OCI-LY1 (cell line): ENCODE results near the gene FTO.

Source experiments
- H2AFZ ChIP-seq: fragments of 200-600 bp; sonication (generic), shearing (Covaris generic); 2 replicates; pipeline ENCODE4 v1.6.0; 2014; ENCODE audit warnings: antibody characterized with exemption, mild to moderate bottlenecking, low read length
- H3F3A ChIP-seq: fragments of 200-600 bp; sonication (generic), shearing (Covaris generic); 2 replicates; pipeline ENCODE4 v1.6.0; 2014; ENCODE audit warnings: mild to moderate bottlenecking, antibody characterized with exemption, low read length, moderate library complexity; ENCODE audit not compliant: insufficient read depth
- H3K27ac ChIP-seq: fragments of 200-600 bp; sonication (generic); 2 replicates; pipeline ENCODE4 v1.5.1; 2014; ENCODE audit warnings: low read length, mixed run types, mild to moderate bottlenecking, low read depth; ENCODE audit not compliant: poor library complexity, severe bottlenecking
- H3K27me3 ChIP-seq: fragments of 200-600 bp; sonication (generic); 2 replicates; pipeline ENCODE4 v1.6.0; 2014; ENCODE audit warnings: antibody characterized with exemption, mild to moderate bottlenecking, low read length, moderate library complexity; ENCODE audit not compliant: insufficient read depth
- H3K36me3 ChIP-seq: fragments of 200-600 bp; sonication (generic); 2 replicates; pipeline ENCODE4 v1.6.1; 2014; ENCODE audit warnings: mild to moderate bottlenecking, antibody characterized with exemption, low read length, moderate library complexity, mixed read lengths; ENCODE audit not compliant: insufficient read depth
- H3K4me1 ChIP-seq: fragments of 200-600 bp; sonication (generic); 2 replicates; pipeline ENCODE4 v1.5.1; 2014; ENCODE audit warnings: mild to moderate bottlenecking, low read length, moderate library complexity; ENCODE audit not compliant: insufficient read depth, severe bottlenecking
- H3K4me2 ChIP-seq: fragments of 200-600 bp; sonication (generic), shearing (Covaris generic); 2 replicates; pipeline ENCODE4 v1.6.1; 2014; ENCODE audit warnings: low read length
- H3K4me3 ChIP-seq: fragments of 200-600 bp; sonication (generic); 2 replicates; pipeline ENCODE4 v1.5.1; 2014; ENCODE audit warnings: low read length, low read depth, mild to moderate bottlenecking, mixed read lengths; ENCODE audit not compliant: poor library complexity, severe bottlenecking
- H3K79me2 ChIP-seq: fragments of 200-600 bp; shearing (Covaris generic); 2 replicates; pipeline ENCODE4 v1.6.1; 2016; ENCODE audit warnings: mixed run types, low read length, mixed read lengths; ENCODE audit not compliant: insufficient read depth
- H3K9ac ChIP-seq: fragments of 200-600 bp; sonication (generic), shearing (Covaris generic); 2 replicates; pipeline ENCODE4 v1.6.1; 2014; ENCODE audit warnings: mild to moderate bottlenecking, low read length, mixed read lengths
- H3K9me2 ChIP-seq: fragments of 200-600 bp; sonication (generic), shearing (Covaris generic); 2 replicates; pipeline ENCODE4 v1.6.1; 2014; ENCODE audit warnings: low read depth, mild to moderate bottlenecking, low read length, mixed read lengths
- H3K9me3 ChIP-seq: fragments of 200-600 bp; shearing (Covaris generic); 2 replicates; pipeline ENCODE4 v1.6.1; 2014; ENCODE audit warnings: low read length, mixed read lengths
- H4K20me1 ChIP-seq: fragments of 200-600 bp; sonication (generic), shearing (Covaris generic); 2 replicates; pipeline ENCODE4 v1.6.0; 2016; ENCODE audit warnings: mild to moderate bottlenecking, low read length; ENCODE audit not compliant: insufficient read depth
- CTCF ChIP-seq: fragments of 200-600 bp; sonication (generic), shearing (Covaris generic); IDR thresholded peaks from 2 replicates; pipeline ENCODE4 v1.5.1; 2017; ENCODE audit warnings: mild to moderate bottlenecking, antibody characterized with exemption, low read length, moderate library complexity, mixed read lengths
- EZH2 ChIP-seq: fragments of 200-600 bp; sonication (generic), shearing (Covaris generic); IDR thresholded peaks from 2 replicates; pipeline ENCODE4 v1.8.0; 2017; ENCODE audit warnings: borderline replicate concordance, mixed run types, mild to moderate bottlenecking, antibody characterized with exemption, low read length, moderate library complexity, mixed read lengths

The FTO gene

DNA sequence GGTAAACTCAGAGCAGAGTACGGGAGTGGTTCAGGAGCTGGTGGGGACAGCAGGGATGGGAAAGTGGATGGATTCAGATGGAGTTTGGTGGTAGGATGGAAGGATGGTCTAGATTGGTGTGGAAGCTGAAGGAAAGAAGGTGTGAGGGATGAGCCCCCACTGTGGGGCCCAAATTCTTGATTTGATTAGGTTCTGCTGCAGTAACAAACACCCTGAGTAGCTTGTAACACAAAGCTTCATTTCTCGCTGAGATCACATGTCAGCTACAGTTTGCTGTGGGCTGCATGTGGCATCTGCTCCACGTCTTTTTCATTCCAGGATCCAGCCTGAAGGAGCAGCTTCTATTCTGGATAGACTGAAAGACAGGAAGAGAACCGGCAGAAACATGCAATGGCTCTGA, 438.8 kb downstream of the FTO start:
- Histone ChIP-seq H3K9me2 (no peaks in the 10 kb centered on the region), H3K4me3 (no peak overlapping the region), H3K9ac (no peak overlapping the region), H3K36me3 (no peaks in the 10 kb centered on the region), H3K27ac (no peak overlapping the region), H2AFZ (no peak overlapping the region), H3F3A (no peaks in the 10 kb centered on the region), H3K27me3 (peaks cover 3% of the 10 kb centered on the region; the same call in 1 of the 2 replicates), H4K20me1 (no peaks in the 10 kb centered on the region), H3K79me2 (no peaks in the 10 kb centered on the region), H3K9me3 (no peaks in the 10 kb centered on the region), H3K4me1 (no peaks in the 10 kb centered on the region), H3K4me2 (no peak overlapping the region)
- TF ChIP-seq CTCF (no peak), EZH2 (no peak)

DNA sequence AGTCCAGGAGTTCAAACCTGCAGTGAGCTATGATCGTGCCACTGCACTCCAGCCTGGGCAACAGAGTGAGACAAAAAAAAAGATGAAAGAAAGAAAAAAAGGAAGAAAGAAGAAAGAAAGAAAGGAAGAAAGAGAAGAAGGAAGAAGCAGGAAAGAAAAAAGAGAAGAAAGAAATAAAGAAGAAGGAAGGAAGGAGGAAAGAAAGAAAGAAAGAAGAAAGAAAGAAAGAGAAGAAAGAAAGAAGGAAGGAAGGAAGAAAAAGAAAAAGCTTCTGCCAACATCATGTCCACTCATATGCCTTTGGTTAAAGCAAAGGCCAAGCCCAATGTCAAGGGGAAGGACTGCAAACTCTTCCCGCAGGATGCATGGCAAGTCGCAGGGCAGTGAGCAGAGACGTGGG, 439.5 kb downstream of the FTO start:
- Histone ChIP-seq H3K27me3 (peaks cover 3% of the 10 kb centered on the region; the same call in 1 of the 2 replicates), H2AFZ (no peak overlapping the region), H3K4me1 (no peaks in the 10 kb centered on the region), H4K20me1 (no peaks in the 10 kb centered on the region), H3K27ac (no peak overlapping the region), H3K4me3 (no peak overlapping the region), H3K9me2 (no peaks in the 10 kb centered on the region), H3K4me2 (no peak overlapping the region), H3K36me3 (no peaks in the 10 kb centered on the region), H3K9ac (no peak overlapping the region), H3K9me3 (no peaks in the 10 kb centered on the region), H3F3A (no peaks in the 10 kb centered on the region), H3K79me2 (no peaks in the 10 kb centered on the region)
- TF ChIP-seq CTCF (no peak), EZH2 (no peak)

DNA sequence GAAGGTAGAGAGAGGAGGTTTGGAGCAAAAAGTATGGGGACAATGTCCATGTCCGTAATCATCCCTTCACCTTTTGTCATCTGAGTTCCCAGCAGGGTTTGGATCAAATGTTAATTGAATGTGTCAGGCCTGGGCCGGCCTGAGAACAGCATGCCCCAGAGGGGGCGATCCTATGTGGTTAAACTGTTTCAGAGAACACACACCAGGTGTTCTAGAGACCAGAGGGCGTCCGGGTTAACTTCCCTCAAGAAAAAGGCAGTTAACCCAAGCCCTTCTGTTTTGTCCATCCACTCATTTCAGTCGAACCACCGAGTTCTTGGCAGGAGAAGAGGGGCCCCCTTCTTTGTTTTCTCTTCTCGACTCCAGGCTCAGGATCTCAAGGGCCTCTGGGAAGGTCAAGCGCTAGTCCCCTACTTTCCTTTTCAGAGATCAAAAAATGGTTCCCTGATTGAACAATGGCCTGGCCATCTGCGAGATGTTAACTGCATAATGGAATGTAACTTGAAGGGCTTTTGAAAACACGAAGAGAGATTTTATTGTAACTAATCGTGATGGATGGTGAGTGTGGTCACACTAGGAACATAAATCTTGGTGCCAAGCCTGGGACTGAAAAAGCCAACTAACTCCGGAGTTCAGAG, 440.1 kb downstream of the FTO start:
- H3K4me1 ChIP-seq: no peaks in the 10 kb centered on the region
- no peaks in the 10 kb centered on the region for H3K9me2 ChIP-seq
- H3K4me3 ChIP-seq: no peak overlapping the region
- H3K36me3 ChIP-seq: no peaks in the 10 kb centered on the region
- H3K9ac ChIP-seq: no peak overlapping the region
- TF ChIP-seq EZH2: no peak
- no peak for TF ChIP-seq CTCF
- H4K20me1 ChIP-seq: no peaks in the 10 kb centered on the region
- H3K4me2 ChIP-seq: no peak overlapping the region
- H3K79me2 ChIP-seq: no peaks in the 10 kb centered on the region
- H2AFZ ChIP-seq: no peak overlapping the region
- H3K27ac ChIP-seq: no peak overlapping the region
- H3K27me3 ChIP-seq: 0 out of 2 replicates have a peak, but pooled peaks cover 3% of the 10 kb centered on the region
- H3F3A ChIP-seq: no peaks in the 10 kb centered on the region
- H3K9me3 ChIP-seq: no peaks in the 10 kb centered on the region
